HepG2 (cell line): Measurements from ENCODE around the gene RNF114. TPM values are rescaled to one million over a fixed set of nuclear protein-coding genes. Genes with fewer than 3 reads are reported as not detected.

Source experiments
- EEA1 ChIP-seq: sonication (generic); formaldehyde crosslinking; IDR thresholded peaks from 2 replicates; pipeline ENCODE4 v1.5.1; 2020; ENCODE audit warnings: mild to moderate bottlenecking, missing genetic modification reagents, borderline replicate concordance
- ELF1 ChIP-seq: sonication (generic); formaldehyde crosslinking; IDR thresholded peaks from 2 replicates; pipeline ENCODE4 v1.4.0; 2020; ENCODE audit warnings: missing genetic modification reagents
- ESRRA ChIP-seq: sonication (generic); formaldehyde crosslinking; IDR thresholded peaks from 2 replicates; pipeline ENCODE4 v1.5.1; 2020; ENCODE audit warnings: mild to moderate bottlenecking, low read depth, missing genetic modification reagents
- FOXP4 ChIP-seq: sonication (generic); formaldehyde crosslinking; IDR thresholded peaks from 2 replicates; pipeline ENCODE4 v1.4.0; 2020; ENCODE audit warnings: missing genetic modification reagents
- MIER3 ChIP-seq: IDR thresholded peaks from 2 replicates; pipeline ENCODE4 v1.6.1; 2016; ENCODE audit warnings: missing compliant biosample characterization, borderline replicate concordance
- NR2F6 ChIP-seq, 2 experiments: IDR thresholded peaks; 2 replicates each; pipeline ENCODE4 v1.6.1; 2016; ENCODE audit warnings: antibody characterized with exemption in 1 of 2, mild to moderate bottlenecking in 1 of 2
- POLR2A ChIP-seq, 2 experiments: IDR thresholded peaks; 2 replicates each; pipeline ENCODE4 v1.6.1; 2011; ENCODE audit warnings: low read depth in 2 of 2, low read length in 2 of 2, mild to moderate bottlenecking in 1 of 2, moderate library complexity in 1 of 2; ENCODE audit not compliant: insufficient read depth in 1 of 2
- REL ChIP-seq: sonication (generic); formaldehyde crosslinking; conservative IDR thresholded peaks from 2 replicates; pipeline ENCODE4 v1.8.0; 2022; ENCODE audit warnings: mild to moderate bottlenecking, missing genetic modification reagents, moderate library complexity
- YY1 ChIP-seq: IDR thresholded peaks from 2 replicates; pipeline ENCODE4 v1.6.1; 2011; ENCODE audit warnings: low read length, low read depth, moderate library complexity, mild to moderate bottlenecking; ENCODE audit not compliant: insufficient read depth, insufficient replicate concordance
- ZBTB20 ChIP-seq: sonication (generic); formaldehyde crosslinking; IDR thresholded peaks from 2 replicates; pipeline ENCODE4 v1.8.1; 2023; ENCODE audit warnings: missing genetic modification reagents, low read depth, mild to moderate bottlenecking, borderline replicate concordance
- ZBTB37 ChIP-seq: sonication (generic); formaldehyde crosslinking; IDR thresholded peaks from 2 replicates; pipeline ENCODE4 v1.4.0; 2020; ENCODE audit warnings: mild to moderate bottlenecking, missing genetic modification reagents
- ZNF10 ChIP-seq: sonication (generic); formaldehyde crosslinking; IDR thresholded peaks from 2 replicates; pipeline ENCODE4 v1.4.0; 2020; ENCODE audit warnings: mild to moderate bottlenecking, low read depth, missing genetic modification reagents, borderline replicate concordance
- ZNF484 ChIP-seq: sonication (generic); formaldehyde crosslinking; IDR thresholded peaks from 2 replicates; pipeline ENCODE4 v1.5.1; 2020; ENCODE audit warnings: mild to moderate bottlenecking, low read depth, missing genetic modification reagents, borderline replicate concordance
- ZNF567 ChIP-seq: sonication (generic); formaldehyde crosslinking; IDR thresholded peaks from 2 replicates; pipeline ENCODE4 v1.8.1; 2023; ENCODE audit warnings: mild to moderate bottlenecking, missing genetic modification reagents, borderline replicate concordance
- ZNF572 ChIP-seq: sonication (generic); formaldehyde crosslinking; IDR thresholded peaks from 2 replicates; pipeline ENCODE4 v1.5.1; 2020; ENCODE audit warnings: mild to moderate bottlenecking, missing genetic modification reagents
- ZNF782 ChIP-seq: sonication (generic); formaldehyde crosslinking; IDR thresholded peaks from 2 replicates; pipeline ENCODE4 v1.4.0; 2020; ENCODE audit warnings: missing genetic modification reagents, mild to moderate bottlenecking, borderline replicate concordance
- polyA plus RNA-seq, 8 experiments: library from polyadenylated mRNA; depleted of rRNA in 3 of 8; stranded (reverse) in 7 of 8; unstranded in 1 of 8; fragments of >200 nt; fragmentation: Illumina TruSeq in 4 of 8; extraction: Trizol in 4 of 8; gene quantifications; 2 replicates each; pipeline versions ENCODE4 v1.2.1 to v1.2.3, GENCODE V29; 2011 to 2016; ENCODE audit warnings: low read depth in 4 of 8, missing spikeins in 1 of 8, mixed read lengths in 1 of 8; ENCODE audit not compliant: insufficient read depth in 1 of 8
- total RNA-seq, 5 experiments: library from RNA; depleted of rRNA; stranded (reverse); fragments of >200 nt; fragmentation: Illumina TruSeq; extraction: Trizol; gene quantifications; 2 replicates each; pipeline ENCODE4 v1.2.3, GENCODE V29; 2016; ENCODE audit warnings: low read depth in 1 of 5
- TF ChIP-seq, protein P1 (sequence below): sonication (generic); formaldehyde crosslinking; IDR thresholded peaks from one replicate; pipeline ENCODE4 v1.5.1; 2020; ENCODE audit warnings: mild to moderate bottlenecking, missing genetic modification reagents; ENCODE audit errors: not compliant biosample characterization

The RNF114 gene
- total and polyA plus RNA-seq, 2 of the 13 experiments (the other 11 are each of a cell fraction or from before 2014, with no cell fraction given), result 119 to 126 TPM

GRCh38 chr20:49937027-49937929 is 1.1 kb downstream of the RNF114 start (continued):
- TF ChIP-seq FOXP4 (peak; percentile 41; the same call in 1 of the 2 replicates), ZNF782 (CRISPR knock-in tag) (no peak), MIER3 (CRISPR knock-in tag) (no peak), ESRRA (CRISPR knock-in tag) (no peak), ELF1 (CRISPR knock-in tag) (no peak), NR2F6 (IDR thresholded peaks at IDR 0.05) (no peak), NR2F6 (CRISPR knock-in tag; IDR thresholded peaks at IDR 0.05) (no peak), ZNF484 (no peak), ZBTB37 (CRISPR knock-in tag) (no peak), ZBTB20 (CRISPR knock-in tag) (peak; percentile 67; the same call in 1 of the 2 replicates), ZNF572 (no peak), ZNF567 (CRISPR knock-in tag) (no peak), POLR2A (IDR thresholded peaks at IDR 0.05; ENCODE audit: insufficient read depth in 1 of 2, low read depth in 2 of 2, low read length in 2 of 2) (peak; percentile 29 to 38; a peak in 1 of 4 replicates), EEA1 (CRISPR knock-in tag) (no peak), ZNF10 (CRISPR knock-in tag) (no peak), REL (CRISPR knock-in tag) (0 out of 2 replicates have a peak, but pooled peaks have one; percentile 25), YY1 (peak; percentile 78)
- TF ChIP-seq, protein P1, sequence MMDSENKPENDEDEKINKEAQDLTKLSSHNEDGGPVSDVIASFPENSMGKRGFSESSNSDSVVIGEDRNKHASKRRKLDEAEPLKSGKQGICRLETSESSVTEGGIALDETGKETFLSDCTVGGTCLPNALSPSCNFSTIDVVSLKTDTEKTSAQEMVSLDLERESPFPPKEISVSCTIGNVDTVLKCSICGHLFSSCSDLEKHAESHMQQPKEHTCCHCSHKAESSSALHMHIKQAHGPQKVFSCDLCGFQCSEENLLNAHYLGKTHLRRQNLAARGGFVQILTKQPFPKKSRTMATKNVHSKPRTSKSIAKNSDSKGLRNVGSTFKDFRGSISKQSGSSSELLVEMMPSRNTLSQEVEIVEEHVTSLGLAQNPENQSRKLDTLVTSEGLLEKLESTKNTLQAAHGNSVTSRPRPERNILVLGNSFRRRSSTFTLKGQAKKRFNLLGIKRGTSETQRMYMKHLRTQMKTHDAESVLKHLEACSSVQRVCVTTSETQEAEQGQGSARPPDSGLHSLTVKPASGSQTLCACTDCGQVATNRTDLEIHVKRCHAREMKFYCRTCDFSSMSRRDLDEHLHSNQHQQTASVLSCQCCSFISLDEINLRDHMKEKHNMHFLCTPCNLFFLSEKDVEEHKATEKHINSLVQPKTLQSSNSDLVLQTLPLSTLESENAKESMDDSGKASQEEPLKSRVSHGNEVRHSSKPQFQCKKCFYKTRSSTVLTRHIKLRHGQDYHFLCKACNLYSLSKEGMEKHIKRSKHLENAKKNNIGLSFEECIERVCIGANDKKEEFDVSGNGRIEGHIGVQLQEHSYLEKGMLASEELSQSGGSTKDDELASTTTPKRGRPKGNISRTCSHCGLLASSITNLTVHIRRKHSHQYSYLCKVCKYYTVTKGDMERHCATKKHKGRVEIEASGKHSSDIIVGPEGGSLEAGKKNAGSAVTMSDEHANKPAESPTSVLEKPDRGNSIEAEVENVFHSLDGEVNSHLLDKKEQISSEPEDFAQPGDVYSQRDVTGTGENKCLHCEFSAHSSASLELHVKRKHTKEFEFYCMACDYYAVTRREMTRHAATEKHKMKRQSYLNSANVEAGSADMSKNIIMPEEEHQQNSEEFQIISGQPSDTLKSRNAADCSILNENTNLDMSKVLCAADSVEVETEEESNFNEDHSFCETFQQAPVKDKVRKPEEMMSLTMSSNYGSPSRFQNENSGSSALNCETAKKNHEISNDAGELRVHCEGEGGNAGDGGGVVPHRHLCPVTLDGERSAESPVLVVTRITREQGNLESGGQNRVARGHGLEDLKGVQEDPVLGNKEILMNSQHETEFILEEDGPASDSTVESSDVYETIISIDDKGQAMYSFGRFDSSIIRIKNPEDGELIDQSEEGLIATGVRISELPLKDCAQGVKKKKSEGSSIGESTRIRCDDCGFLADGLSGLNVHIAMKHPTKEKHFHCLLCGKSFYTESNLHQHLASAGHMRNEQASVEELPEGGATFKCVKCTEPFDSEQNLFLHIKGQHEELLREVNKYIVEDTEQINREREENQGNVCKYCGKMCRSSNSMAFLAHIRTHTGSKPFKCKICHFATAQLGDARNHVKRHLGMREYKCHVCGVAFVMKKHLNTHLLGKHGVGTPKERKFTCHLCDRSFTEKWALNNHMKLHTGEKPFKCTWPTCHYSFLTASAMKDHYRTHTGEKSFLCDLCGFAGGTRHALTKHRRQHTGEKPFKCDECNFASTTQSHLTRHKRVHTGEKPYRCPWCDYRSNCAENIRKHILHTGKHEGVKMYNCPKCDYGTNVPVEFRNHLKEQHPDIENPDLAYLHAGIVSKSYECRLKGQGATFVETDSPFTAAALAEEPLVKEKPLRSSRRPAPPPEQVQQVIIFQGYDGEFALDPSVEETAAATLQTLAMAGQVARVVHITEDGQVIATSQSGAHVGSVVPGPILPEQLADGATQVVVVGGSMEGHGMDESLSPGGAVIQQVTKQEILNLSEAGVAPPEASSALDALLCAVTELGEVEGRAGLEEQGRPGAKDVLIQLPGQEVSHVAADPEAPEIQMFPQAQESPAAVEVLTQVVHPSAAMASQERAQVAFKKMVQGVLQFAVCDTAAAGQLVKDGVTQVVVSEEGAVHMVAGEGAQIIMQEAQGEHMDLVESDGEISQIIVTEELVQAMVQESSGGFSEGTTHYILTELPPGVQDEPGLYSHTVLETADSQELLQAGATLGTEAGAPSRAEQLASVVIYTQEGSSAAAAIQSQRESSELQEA (CRISPR knock-in tag), result no peak
